B cell (primary cell): ENCODE results near the gene PBX1. TPM values are rescaled to one million over a fixed set of nuclear protein-coding genes. Genes with fewer than 3 reads are reported as not detected.

Experiments used
- ATAC-seq: fragments of 200-7000 bp; cut with Tn5 transposase; one replicate; pipeline ENCODE4 v1.10.0; 2021; ENCODE audit warnings: low read depth, mild to moderate bottlenecking, moderate number of reproducible peaks, moderate library complexity
- CTCF ChIA-PET: fragments of 350-600 bp; sonication (Branson Sonifier 250); formaldehyde crosslinking; loops from one replicate; lab custom pipeline; 2021; ENCODE audit warnings: antibody characterized with exemption, inconsistent platforms; lab: Charles Lee
- POLR2A ChIA-PET: fragments of 350-600 bp; sonication (Branson Sonifier 250); formaldehyde crosslinking; loops from one replicate; lab custom pipeline; 2021; ENCODE audit warnings: antibody characterized with exemption; lab: Charles Lee
- DNase-seq: peaks from one replicate; pipeline ENCODE4 v3.0.0; 2013
- H2AFZ ChIP-seq: 2 replicates; pipeline ENCODE4 v1.6.1; 2012; ENCODE audit warnings: mild to moderate bottlenecking, low read depth, low read length; ENCODE audit not compliant: insufficient read depth, poor library complexity, severe bottlenecking
- H3K27ac ChIP-seq, 2 donors: 1 replicate in 1 of 2; 2 replicates in 1 of 2; pipeline ENCODE4 v1.5.1; 2012 to 2013; ENCODE audit warnings: low read length in 2 of 2, mild to moderate bottlenecking in 2 of 2, moderate library complexity in 1 of 2
- H3K27me3 ChIP-seq, 4 experiments: fragments of 200-600 bp in 1 of 4; sonication (generic) in 1 of 4; replicated peaks in 1 of 4; 1 replicate in 2 of 4; 2 replicates in 2 of 4; pipeline versions ENCODE4 v1.6.1 to v1.7.0; 2013 to 2016; ENCODE audit warnings: low read length in 3 of 4, mild to moderate bottlenecking in 2 of 4, mixed read lengths in 1 of 4, moderate library complexity in 1 of 4; ENCODE audit not compliant: insufficient read depth in 4 of 4, control insufficient read depth in 3 of 4; ENCODE audit errors: control extremely low read depth in 1 of 4
- H3K36me3 ChIP-seq, 2 experiments: replicated peaks in 1 of 2; 1 replicate in 1 of 2; 2 replicates in 1 of 2; pipeline versions ENCODE4 v1.6.1 to v1.7.1; 2013; ENCODE audit warnings: low read length in 1 of 2; ENCODE audit not compliant: insufficient read depth in 2 of 2, control insufficient read depth in 1 of 2; ENCODE audit errors: control extremely low read depth in 1 of 2, extremely low read depth in 1 of 2
- H3K4me1 ChIP-seq, 2 donors: fragments of 200-600 bp in 1 of 2; sonication (generic) in 1 of 2; 1 replicate in 1 of 2; 2 replicates in 1 of 2; pipeline versions ENCODE4 v1.5.1 to v1.6.1; 2013 to 2017; ENCODE audit warnings: low read length in 2 of 2; ENCODE audit not compliant: control insufficient read depth in 2 of 2, insufficient read depth in 2 of 2
- H3K4me2 ChIP-seq: replicated peaks from 2 replicates; pipeline ENCODE3; 2012; ENCODE audit warnings: mild to moderate bottlenecking, low read depth, low read length; ENCODE audit not compliant: poor library complexity, severe bottlenecking
- H3K4me3 ChIP-seq, 5 experiments: fragments of 200-600 bp in 1 of 5; sonication (generic) in 1 of 5; 1 replicate in 3 of 5; 2 replicates in 2 of 5; pipeline versions ENCODE4 v1.5.1 to v1.7.0; 2011 to 2016; ENCODE audit warnings: low read length in 4 of 5, mild to moderate bottlenecking in 4 of 5, low read depth in 2 of 5, control low read depth in 1 of 5, moderate library complexity in 1 of 5; ENCODE audit not compliant: insufficient read depth in 1 of 5; ENCODE audit errors: control extremely low read depth in 1 of 5, extremely low read depth in 1 of 5
- H3K79me2 ChIP-seq: fragments of 200-600 bp; sonication (generic); one replicate; pipeline ENCODE4 v1.6.0; 2016; ENCODE audit warnings: low read length; ENCODE audit not compliant: control insufficient read depth, insufficient read depth
- H3K9ac ChIP-seq: fragments of 200-600 bp; sonication (generic); 2 replicates; pipeline ENCODE4 v1.6.1; 2017; ENCODE audit warnings: mild to moderate bottlenecking, low read length, moderate library complexity
- H3K9me3 ChIP-seq, 3 donors: one replicate each; pipeline versions ENCODE4 v1.6.1 to v1.7.1; 2013; ENCODE audit warnings: low read length in 2 of 3; ENCODE audit not compliant: control insufficient read depth in 2 of 3, insufficient read depth in 1 of 3; ENCODE audit errors: control extremely low read depth in 1 of 3
- H4K20me1 ChIP-seq: 2 replicates; pipeline ENCODE4 v1.6.0; 2012; ENCODE audit warnings: mild to moderate bottlenecking, low read length; ENCODE audit not compliant: insufficient read depth, control insufficient read depth, poor library complexity, severe bottlenecking
- H3K27ac Mint-ChIP-seq: one replicate; pipeline ENCODE4 v1.8.0; 2021; ENCODE audit warnings: mixed read lengths
- H3K27me3 Mint-ChIP-seq: one replicate; pipeline ENCODE4 v1.8.0; 2021; ENCODE audit warnings: mixed read lengths
- H3K4me1 Mint-ChIP-seq: one replicate; pipeline ENCODE4 v1.8.0; 2021; ENCODE audit warnings: mixed read lengths
- H3K4me3 Mint-ChIP-seq: one replicate; pipeline ENCODE4 v1.8.0; 2021; ENCODE audit warnings: mixed read lengths
- H3K9me3 Mint-ChIP-seq: one replicate; pipeline ENCODE4 v1.8.0; 2022; ENCODE audit warnings: mixed read lengths; ENCODE audit not compliant: insufficient read depth
- CTCF ChIP-seq: fragments of 200-600 bp; IDR thresholded peaks from one replicate; pipeline ENCODE4 v1.8.0; 2022; ENCODE audit warnings: antibody characterized with exemption, mild to moderate bottlenecking
- EZH2 ChIP-seq: IDR thresholded peaks from 2 replicates; pipeline ENCODE4 v1.6.1; 2012; ENCODE audit warnings: borderline replicate concordance, low read depth, mild to moderate bottlenecking, moderate library complexity, low read length; ENCODE audit not compliant: insufficient read depth, poor library complexity, severe bottlenecking
- WGBS: methylation state at CpG from one replicate; pipeline ENCODE4 v1.1.5; 2013; ENCODE audit warnings: missing lambda C conversion rate; ENCODE audit not compliant: insufficient coverage; 5-methylcytosine and 5-hydroxymethylcytosine counted together
- intact Hi-C: fragments of 100-400 bp; cut with micrococcal nuclease; formaldehyde crosslinking; loops from one replicate; pipeline ENCODE4 v1.10.0; 2022
- polyA plus RNA-seq: library from polyadenylated mRNA; depleted of rRNA; stranded (reverse); fragments of >200 nt; gene quantifications from 2 replicates; pipeline ENCODE4 v1.2.3, GENCODE V29; 2012
- total RNA-seq, 2 donors: library from RNA; stranded (reverse); fragments of 120-200 nt in 1 of 2; gene quantifications; 1 replicate in 1 of 2; 2 replicates in 1 of 2; pipeline versions ENCODE4 v1.2.3 to v1.2.4, GENCODE V29; 2013 to 2022

Gene PBX1
- total and polyA plus RNA-seq, 2 donors (not counting 1 experiment from before 2014, with no cell fraction given): 0.32 TPM; not detected in 1

DNA sequence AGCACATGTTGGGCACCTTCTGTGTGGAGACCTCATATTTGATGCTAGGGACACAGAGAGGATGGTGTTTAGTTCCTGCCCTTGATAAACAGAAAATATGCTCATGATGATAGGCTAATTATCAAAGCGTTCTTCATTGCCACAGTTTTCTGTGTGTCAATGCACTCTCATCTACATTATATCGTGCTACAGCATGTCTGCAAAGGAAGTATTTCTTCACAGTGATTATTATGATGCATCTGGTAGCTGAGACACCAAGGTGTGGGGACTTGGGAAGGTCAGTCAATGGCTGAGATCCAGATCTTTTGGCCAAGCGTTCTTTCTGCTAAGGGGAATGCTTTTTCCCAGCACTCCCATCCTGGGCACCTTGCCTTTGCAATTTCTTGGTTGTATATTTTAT is 321.2 kb downstream of the PBX1 start:
- WGBS: 83% methylated on average over 1 of the region's 3 CpGs
- Histone ChIP-seq H3K9ac (no peak overlapping the region), H3K9me3 (peaks cover 0 to 1% (median 0%) of the 10 kb centered on the region in 3 donors), H2AFZ (no peak overlapping the region), H3K27ac (no peak overlapping the region), H3K4me2 (no peak overlapping the region), H3K36me3 (no peaks in the 10 kb centered on the region), H4K20me1 (no peaks in the 10 kb centered on the region), H3K4me3 (no peak overlapping the region), H3K79me2 (no peaks in the 10 kb centered on the region), H3K27me3 (no peaks in the 10 kb centered on the region), H3K4me1 (no peaks in the 10 kb centered on the region)
- DNase-seq (no peak), ATAC-seq (no peak)
- Mint-ChIP-seq H3K4me1 (no peaks in the 10 kb centered on the region), H3K27ac (no peak overlapping the region), H3K27me3 (no peaks in the 10 kb centered on the region), H3K4me3 (no peak overlapping the region), H3K9me3 (no peaks in the 10 kb centered on the region)
- CTCF ChIA-PET: no interaction called here
- intact Hi-C loops: no loop called here
- POLR2A ChIA-PET: no interaction called here
- TF ChIP-seq EZH2 (no peak), CTCF (no peak)

GRCh38 chr1:164880644-164881043 is 321.7 kb downstream of the PBX1 start:
- no peak overlapping the region for H2AFZ ChIP-seq
- H3K4me3 ChIP-seq: no peak overlapping the region
- CTCF ChIA-PET: no interaction called here
- peaks cover 0 to 1% (median 0%) of the 10 kb centered on the region in 3 donors for H3K9me3 ChIP-seq
- H3K4me3 Mint-ChIP-seq: no peak overlapping the region
- H3K27me3 ChIP-seq: no peaks in the 10 kb centered on the region
- WGBS: 86% methylated on average over 1 of the region's 2 CpGs
- intact Hi-C loops: no loop called here
- no peaks in the 10 kb centered on the region for H3K79me2 ChIP-seq
- ATAC-seq (no peak), DNase-seq (no peak)
- no peaks in the 10 kb centered on the region for H3K4me1 Mint-ChIP-seq
- H4K20me1 ChIP-seq: no peaks in the 10 kb centered on the region
- no peak overlapping the region for H3K27ac Mint-ChIP-seq
- H3K9me3 Mint-ChIP-seq: no peaks in the 10 kb centered on the region
- POLR2A ChIA-PET: no interaction called here
- H3K9ac ChIP-seq: no peak overlapping the region
- no peaks in the 10 kb centered on the region for H3K4me1 ChIP-seq
- TF ChIP-seq CTCF (no peak), EZH2 (no peak)
- H3K36me3 ChIP-seq: no peaks in the 10 kb centered on the region
- H3K27ac ChIP-seq: no peak overlapping the region
- H3K27me3 Mint-ChIP-seq: no peaks in the 10 kb centered on the region
- H3K4me2 ChIP-seq: no peak overlapping the region
